Measurements from ENCODE around the gene FOXP1. TPM values are rescaled to one million over a fixed set of nuclear protein-coding genes. Genes with fewer than 3 reads are reported as not detected.
A peak's percentile ranks its signal among the peaks of the same experiment; 100 is the strongest.

FOXP1 gene
- total RNA-seq, 1 experiment from 2014 or later = 75.3 TPM

DNA sequence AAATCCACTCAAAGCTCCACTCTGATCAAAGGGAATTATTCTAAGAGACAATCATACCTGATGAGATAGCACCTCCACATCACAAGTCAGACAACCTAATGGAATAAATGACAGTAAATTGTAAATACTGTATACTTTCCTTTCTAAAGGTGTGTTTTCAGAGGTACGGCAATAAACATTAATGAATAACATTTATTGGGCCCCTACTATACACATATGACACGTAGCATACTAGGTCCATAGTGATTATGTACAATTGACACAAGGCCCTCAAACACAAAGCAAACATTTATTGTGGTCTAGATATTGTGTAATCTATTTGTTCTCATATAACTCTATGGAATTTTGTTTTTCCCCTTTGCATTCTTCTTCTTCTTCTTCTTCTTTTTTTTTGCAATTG, 429.8 kb downstream of the FOXP1 start:
- peaks cover 57% of the 10 kb centered on the region in 2 experiments for H3K4me1 Mint-ChIP-seq
- no peaks in the 10 kb centered on the region for H3K36me3 Mint-ChIP-seq (ENCODE audit: insufficient read depth in 1 of 3, low read depth in 3 of 3)
- no peak overlapping the region for H3K4me2 ChIP-seq (ENCODE audit: insufficient read depth, insufficient read length, low read length)

More for the DNA sequence above, 429.8 kb downstream of the FOXP1 start:
- no peaks in the 10 kb centered on the region for H4K20me1 ChIP-seq (ENCODE audit: control insufficient read depth, insufficient read depth, insufficient read length)
- H3K4ac ChIP-seq (ENCODE audit: low read depth, low read length) = no peak overlapping the region
- no peak overlapping the region for H2BK20ac ChIP-seq (ENCODE audit: low read depth, low read length, poor library complexity, severe bottlenecking)
- H3K23me2 ChIP-seq (ENCODE audit: insufficient read length, low read depth, low read length, poor library complexity, severe bottlenecking) = no peaks in the 10 kb centered on the region
- DNase-seq = no peak
- H3K4me1 ChIP-seq (ENCODE audit: insufficient read depth, low read length) = peaks cover 10% of the 10 kb centered on the region; the same call in 1 of the 2 replicates
- no peaks in the 10 kb centered on the region for H3K9me3 Mint-ChIP-seq
- H2BK120ac ChIP-seq (ENCODE audit: low read depth, low read length, poor library complexity, severe bottlenecking) = no peak overlapping the region
- H3K9ac ChIP-seq (ENCODE audit: extremely low read depth, insufficient read length, low read length) = no peak overlapping the region
- no peak overlapping the region for H4K91ac ChIP-seq (ENCODE audit: insufficient read length, low read depth, low read length)
- no peaks in the 10 kb centered on the region for H3K79me2 ChIP-seq (ENCODE audit: insufficient read depth, low read length)
- H2BK12ac ChIP-seq (ENCODE audit: insufficient read length, low read depth, low read length) = no peak overlapping the region
- no peak overlapping the region for H4K5ac ChIP-seq (ENCODE audit: insufficient read length, low read depth, low read length)
- H2AFZ ChIP-seq (ENCODE audit: low read length) = no peak overlapping the region
- no peak overlapping the region for H2BK15ac ChIP-seq (ENCODE audit: low read depth, low read length)
- WGBS (ENCODE audit: extremely low coverage, insufficient read length, low lambda C conversion rate) = no CpG with 5 or more reads among the region's 2 CpGs
- peak overlapping the region in 2 of 3 experiments; percentile 10 to 97; a peak in 3 of 7 replicates for H3K27ac Mint-ChIP-seq
- no peak overlapping the region for H3K56ac ChIP-seq (ENCODE audit: insufficient read length, low read depth, low read length)
- no peak overlapping the region for H3T11ph ChIP-seq (ENCODE audit: low read length)
- H3K27me3 Mint-ChIP-seq (ENCODE audit: low read depth) = no peaks in the 10 kb centered on the region
- no peak overlapping the region for H3K23ac ChIP-seq (ENCODE audit: insufficient read length, low read depth, low read length)
- TF ChIP-seq, protein P1, sequence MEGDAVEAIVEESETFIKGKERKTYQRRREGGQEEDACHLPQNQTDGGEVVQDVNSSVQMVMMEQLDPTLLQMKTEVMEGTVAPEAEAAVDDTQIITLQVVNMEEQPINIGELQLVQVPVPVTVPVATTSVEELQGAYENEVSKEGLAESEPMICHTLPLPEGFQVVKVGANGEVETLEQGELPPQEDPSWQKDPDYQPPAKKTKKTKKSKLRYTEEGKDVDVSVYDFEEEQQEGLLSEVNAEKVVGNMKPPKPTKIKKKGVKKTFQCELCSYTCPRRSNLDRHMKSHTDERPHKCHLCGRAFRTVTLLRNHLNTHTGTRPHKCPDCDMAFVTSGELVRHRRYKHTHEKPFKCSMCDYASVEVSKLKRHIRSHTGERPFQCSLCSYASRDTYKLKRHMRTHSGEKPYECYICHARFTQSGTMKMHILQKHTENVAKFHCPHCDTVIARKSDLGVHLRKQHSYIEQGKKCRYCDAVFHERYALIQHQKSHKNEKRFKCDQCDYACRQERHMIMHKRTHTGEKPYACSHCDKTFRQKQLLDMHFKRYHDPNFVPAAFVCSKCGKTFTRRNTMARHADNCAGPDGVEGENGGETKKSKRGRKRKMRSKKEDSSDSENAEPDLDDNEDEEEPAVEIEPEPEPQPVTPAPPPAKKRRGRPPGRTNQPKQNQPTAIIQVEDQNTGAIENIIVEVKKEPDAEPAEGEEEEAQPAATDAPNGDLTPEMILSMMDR (conservative IDR thresholded peaks at IDR 0.05) = no peak
- H4K8ac ChIP-seq (replicated peaks; ENCODE audit: insufficient read length, low read depth, low read length) = no peak overlapping the region
- no peak overlapping the region for H3K27ac ChIP-seq (ENCODE audit: insufficient read length, low read depth, low read length)
- no peaks in the 10 kb centered on the region for H3K9me3 ChIP-seq (ENCODE audit: control insufficient read depth, low read depth, low read length)
- H3K27me3 ChIP-seq (ENCODE audit: insufficient read depth, low read length) = no peaks in the 10 kb centered on the region
- no peak overlapping the region for H2BK5ac ChIP-seq (ENCODE audit: insufficient read length, low read length)
- no peak overlapping the region for H3K4me3 Mint-ChIP-seq
- no peaks in the 10 kb centered on the region for H3K79me1 ChIP-seq (ENCODE audit: insufficient read depth, low read depth, low read length, poor library complexity, severe bottlenecking)
- H3K14ac ChIP-seq (ENCODE audit: insufficient read depth, low read length) = no peak overlapping the region
- no peak overlapping the region for H2AK5ac ChIP-seq (ENCODE audit: insufficient read length, low read length)
- H3K18ac ChIP-seq (ENCODE audit: insufficient read length, low read depth, low read length) = no peak overlapping the region

Measured in H9 (cell line).